NB4 (cell line): ENCODE measurements around the gene SPAG9.

Experiments used
- DNase-seq: peaks from one replicate; pipeline ENCODE4 v3.0.0; 2010; ENCODE audit warnings: low read depth
- H3K4me3 ChIP-seq: one replicate; pipeline ENCODE4 v1.5.1; 2011; ENCODE audit warnings: mild to moderate bottlenecking, low read depth, low read length, moderate library complexity
- CTCF ChIP-seq: IDR thresholded peaks from one replicate; pipeline ENCODE4 v1.5.1; 2012; ENCODE audit warnings: low read depth, low read length
- MAX ChIP-seq: IDR thresholded peaks from 2 replicates; pipeline ENCODE4 v1.6.1; 2011; ENCODE audit warnings: low read depth, low read length
- MYC ChIP-seq: IDR thresholded peaks from 2 replicates; pipeline ENCODE4 v1.6.1; 2011; ENCODE audit warnings: low read depth, low read length
- POLR2A ChIP-seq: IDR thresholded peaks from 2 replicates; pipeline ENCODE4 v1.6.1; 2011; ENCODE audit warnings: mild to moderate bottlenecking; ENCODE audit not compliant: insufficient read length; ENCODE audit errors: extremely low read depth

Gene SPAG9

GRCh38 chr17:50972577-50972976 lies 148.1 kb downstream of the SPAG9 start:
- DNase-seq, result no peak
- TF ChIP-seq CTCF (no peak), POLR2A (no peak), MAX (no peak), MYC (no peak)
- no peak overlapping the region for H3K4me3 ChIP-seq

GRCh38 chr17:50967795-50968194 lies 152.9 kb downstream of the SPAG9 start:
- no peak for TF ChIP-seq CTCF
- TF ChIP-seq MYC, result no peak
- TF ChIP-seq MAX, result no peak
- no peak for TF ChIP-seq POLR2A
- DNase-seq, result no peak
- no peak overlapping the region for H3K4me3 ChIP-seq

GRCh38 chr17:50966163-50966666 lies 154.5 kb downstream of the SPAG9 start:
- DNase-seq, result no peak
- no peak for TF ChIP-seq MAX
- no peak overlapping the region for H3K4me3 ChIP-seq

GRCh38 chr17:50963139-50963538 lies 157.5 kb downstream of the SPAG9 start:
- no peak overlapping the region for H3K4me3 ChIP-seq
- DNase-seq, result no peak
- TF ChIP-seq CTCF, result no peak
- no peak for TF ChIP-seq MYC
- no peak for TF ChIP-seq MAX
- no peak for TF ChIP-seq POLR2A

GRCh38 chr17:50961282-50962220 lies 159.1 kb downstream of the SPAG9 start:
- no peak for TF ChIP-seq MYC
- TF ChIP-seq MAX, result no peak
- H3K4me3 ChIP-seq, result no peak overlapping the region
- DNase-seq, result no peak

GRCh38 chr17:50959341-50959740 lies 161.3 kb downstream of the SPAG9 start:
- DNase-seq, result no peak
- H3K4me3 ChIP-seq, result no peak overlapping the region
- no peak for TF ChIP-seq CTCF
- no peak for TF ChIP-seq POLR2A
- no peak for TF ChIP-seq MAX
